Right atrium auricular region (tissue), 2 donors: ENCODE data around the gene C8A. TPM values are rescaled to one million over a fixed set of nuclear protein-coding genes. Genes with fewer than 3 reads are reported as not detected.

Source experiments
- DNase-seq: peaks from one replicate; pipeline ENCODE4 v3.0.0-alpha.2; 2019; ENCODE audit warnings: low spot score
- H3K27ac ChIP-seq, 2 donors: fragments of 200-600 bp; sonication (generic); 1 replicate in 1 of 2; 2 replicates in 1 of 2; pipeline ENCODE4 v1.5.1; 2016 to 2019
- H3K27me3 ChIP-seq, 2 donors: fragments of 200-600 bp; sonication (generic); one replicate each; pipeline versions ENCODE4 v1.5.1 to v1.6.0; 2017 to 2019
- H3K36me3 ChIP-seq: fragments of 200-600 bp; sonication (generic); one replicate; pipeline ENCODE4 v1.5.1; 2016
- H3K4me1 ChIP-seq, 2 donors: fragments of 200-600 bp; sonication (generic); one replicate each; pipeline versions ENCODE4 v1.5.1 to v1.6.0; 2017 to 2019
- H3K4me3 ChIP-seq, 2 donors: fragments of 200-600 bp; sonication (generic); 1 replicate in 1 of 2; 2 replicates in 1 of 2; pipeline ENCODE4 v1.5.1; 2017 to 2019; ENCODE audit warnings: mild to moderate bottlenecking in 1 of 2, moderate library complexity in 1 of 2
- H3K9me3 ChIP-seq, 2 donors: fragments of 200-600 bp; sonication (generic); one replicate each; pipeline ENCODE4 v1.5.1; 2019
- total RNA-seq, 2 donors: library from RNA; depleted of rRNA; stranded (reverse); fragments of >200 nt; gene quantifications; one replicate each; pipeline ENCODE4 v1.1.0, GENCODE V29; 2016
- TF ChIP-seq, protein P1 (sequence below), 2 donors: fragments of 200-600 bp; sonication (generic); IDR thresholded peaks; one replicate each; pipeline ENCODE4 v1.5.1; 2019; ENCODE audit warnings: antibody characterized with exemption in 2 of 2

The C8A gene
- total RNA-seq, 2 donors from 2014 or later = not detected

DNA sequence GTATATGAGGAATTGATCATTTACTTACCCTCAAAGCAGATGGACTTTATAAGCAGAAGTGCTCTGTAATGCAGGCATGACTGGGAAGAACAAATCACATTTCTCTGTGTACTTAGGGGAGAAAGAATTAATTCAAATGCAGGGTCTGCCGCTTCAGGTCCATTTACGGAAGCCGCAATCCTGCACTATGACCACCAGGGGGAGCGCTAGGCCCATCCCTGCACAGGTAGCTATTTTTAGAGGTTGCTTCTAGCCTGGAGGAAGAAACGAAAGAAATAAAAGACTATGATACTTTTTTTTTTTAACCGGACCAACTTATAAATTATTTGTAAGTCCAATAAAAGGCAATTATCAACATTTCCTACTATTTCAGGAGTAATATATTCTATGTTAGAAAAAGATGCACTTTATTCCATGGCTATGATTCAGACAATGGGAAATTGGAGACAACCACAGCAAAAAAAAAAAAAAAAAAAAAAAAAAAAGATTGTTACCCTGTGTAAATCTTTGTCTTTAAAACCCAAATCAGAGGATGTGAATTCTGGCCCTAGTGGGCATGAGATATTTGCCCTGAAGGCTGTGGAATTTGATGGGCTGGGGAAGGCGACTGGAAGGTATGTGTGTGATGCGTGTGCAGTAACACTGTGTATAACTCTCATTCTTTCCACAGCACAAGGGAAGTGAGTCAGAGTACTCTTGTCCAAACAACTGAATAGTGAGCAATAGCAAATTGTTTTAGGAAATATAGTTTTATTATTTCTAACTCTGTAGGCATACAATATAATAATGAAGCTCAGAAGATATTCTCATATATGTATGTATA is 22.5 kb upstream of the C8A start:
- DNase-seq = peak; percentile 67
- Histone ChIP-seq H3K27ac (no peak overlapping the region), H3K4me3 (no peak overlapping the region), H3K27me3 (no peaks in the 10 kb centered on the region), H3K4me1 (peaks cover 0 to 3% of the 10 kb centered on the region in 2 donors), H3K36me3 (no peaks in the 10 kb centered on the region), H3K9me3 (no peaks in the 10 kb centered on the region)
- TF ChIP-seq, protein P1, sequence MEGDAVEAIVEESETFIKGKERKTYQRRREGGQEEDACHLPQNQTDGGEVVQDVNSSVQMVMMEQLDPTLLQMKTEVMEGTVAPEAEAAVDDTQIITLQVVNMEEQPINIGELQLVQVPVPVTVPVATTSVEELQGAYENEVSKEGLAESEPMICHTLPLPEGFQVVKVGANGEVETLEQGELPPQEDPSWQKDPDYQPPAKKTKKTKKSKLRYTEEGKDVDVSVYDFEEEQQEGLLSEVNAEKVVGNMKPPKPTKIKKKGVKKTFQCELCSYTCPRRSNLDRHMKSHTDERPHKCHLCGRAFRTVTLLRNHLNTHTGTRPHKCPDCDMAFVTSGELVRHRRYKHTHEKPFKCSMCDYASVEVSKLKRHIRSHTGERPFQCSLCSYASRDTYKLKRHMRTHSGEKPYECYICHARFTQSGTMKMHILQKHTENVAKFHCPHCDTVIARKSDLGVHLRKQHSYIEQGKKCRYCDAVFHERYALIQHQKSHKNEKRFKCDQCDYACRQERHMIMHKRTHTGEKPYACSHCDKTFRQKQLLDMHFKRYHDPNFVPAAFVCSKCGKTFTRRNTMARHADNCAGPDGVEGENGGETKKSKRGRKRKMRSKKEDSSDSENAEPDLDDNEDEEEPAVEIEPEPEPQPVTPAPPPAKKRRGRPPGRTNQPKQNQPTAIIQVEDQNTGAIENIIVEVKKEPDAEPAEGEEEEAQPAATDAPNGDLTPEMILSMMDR (IDR thresholded peaks at IDR 0.05) = peak; percentile 98

DNA sequence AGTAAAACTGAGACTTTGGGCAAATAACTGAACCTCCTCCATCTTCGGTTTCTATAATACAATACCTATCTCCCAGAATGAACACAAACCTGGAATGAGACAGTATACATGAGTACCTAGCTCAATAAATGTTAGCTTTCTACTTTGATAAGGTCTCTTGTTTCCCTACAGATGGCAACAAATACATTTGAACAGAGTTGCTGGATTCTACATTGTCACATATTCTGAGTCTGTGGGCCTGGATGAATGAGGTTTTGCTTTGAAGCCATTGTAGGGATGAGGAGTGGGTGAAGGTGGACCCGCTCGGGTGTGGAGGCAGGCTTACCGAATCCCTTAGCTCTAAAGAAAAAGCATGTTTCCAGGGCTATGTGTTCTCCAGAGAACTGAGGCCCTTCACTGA is 21.5 kb upstream of the C8A start:
- peaks cover 0 to 3% of the 10 kb centered on the region in 2 donors for H3K4me1 ChIP-seq
- no peak overlapping the region for H3K4me3 ChIP-seq
- H3K9me3 ChIP-seq = no peaks in the 10 kb centered on the region
- H3K27ac ChIP-seq = no peak overlapping the region
- TF ChIP-seq, protein P1 (IDR thresholded peaks at IDR 0.05) = no peak
- no peaks in the 10 kb centered on the region for H3K36me3 ChIP-seq
- no peak for DNase-seq
- no peaks in the 10 kb centered on the region for H3K27me3 ChIP-seq

DNA sequence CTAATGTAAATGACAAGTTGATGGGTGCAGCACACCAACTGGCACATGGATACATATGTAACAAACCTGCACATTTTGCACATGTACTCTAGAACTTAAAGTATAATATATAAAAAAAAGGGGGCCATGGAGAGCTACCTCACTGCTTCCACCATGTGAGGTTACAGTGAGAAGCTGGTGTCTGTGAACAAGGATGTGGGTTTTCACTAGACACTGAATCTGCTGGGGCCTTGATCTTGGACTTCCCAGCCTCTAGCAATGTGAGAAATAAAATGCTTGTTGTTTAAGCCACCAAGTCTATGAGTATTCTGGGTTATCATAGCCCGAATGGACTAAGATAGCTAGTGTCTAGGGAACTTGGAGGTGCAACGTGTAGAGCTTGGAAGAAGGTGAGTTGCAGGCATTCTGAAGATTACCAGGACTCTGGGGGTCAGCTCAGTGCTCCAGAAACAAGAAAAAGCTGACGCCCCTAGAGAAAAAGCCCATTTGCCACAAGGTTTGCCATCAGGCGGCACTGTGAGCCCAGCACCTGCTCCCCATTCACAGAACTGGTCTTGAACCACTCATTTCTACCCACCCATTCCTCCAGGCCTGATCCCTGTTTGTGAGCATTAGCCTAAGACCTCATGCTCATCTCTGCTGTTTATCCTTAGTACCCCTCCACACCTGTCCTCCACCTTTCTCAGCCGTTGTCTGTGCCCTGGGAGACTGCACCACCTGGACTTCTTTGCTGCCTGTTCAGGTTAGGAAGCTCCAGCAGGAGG is 20.3 kb upstream of the C8A start:
- H3K4me3 ChIP-seq = no peak overlapping the region
- H3K4me1 ChIP-seq = peaks cover 0 to 3% of the 10 kb centered on the region in 2 donors
- H3K27me3 ChIP-seq = no peaks in the 10 kb centered on the region
- H3K36me3 ChIP-seq = no peaks in the 10 kb centered on the region
- H3K27ac ChIP-seq = no peak overlapping the region
- peaks cover 0 to under 1% of the 10 kb centered on the region in 2 donors for H3K9me3 ChIP-seq
- TF ChIP-seq, protein P1 (IDR thresholded peaks at IDR 0.05) = no peak
- DNase-seq = peak; percentile 13

DNA sequence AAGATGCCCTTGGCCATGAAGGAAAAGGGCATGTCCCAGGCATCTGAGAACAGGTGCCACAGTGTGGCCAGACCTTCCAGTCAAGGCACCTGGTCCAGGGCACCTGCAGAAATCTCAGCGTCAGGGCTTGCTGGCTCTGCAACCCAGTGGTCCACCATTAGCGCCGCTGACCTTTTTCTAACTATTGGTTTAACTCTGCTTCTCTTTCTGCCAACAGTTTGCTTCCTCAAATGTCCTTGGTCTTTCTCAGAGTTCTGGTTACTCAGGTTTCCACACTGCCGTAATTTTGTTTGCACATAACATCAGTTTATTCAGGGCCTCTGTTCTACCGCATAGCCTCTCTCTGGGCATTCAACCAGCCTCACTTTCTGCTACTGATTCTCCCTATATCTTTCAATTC is 18.9 kb upstream of the C8A start:
- TF ChIP-seq, protein P1 (IDR thresholded peaks at IDR 0.05) = no peak
- DNase-seq = no peak
- H3K4me1 ChIP-seq = peaks cover 0 to 3% of the 10 kb centered on the region in 2 donors

DNA sequence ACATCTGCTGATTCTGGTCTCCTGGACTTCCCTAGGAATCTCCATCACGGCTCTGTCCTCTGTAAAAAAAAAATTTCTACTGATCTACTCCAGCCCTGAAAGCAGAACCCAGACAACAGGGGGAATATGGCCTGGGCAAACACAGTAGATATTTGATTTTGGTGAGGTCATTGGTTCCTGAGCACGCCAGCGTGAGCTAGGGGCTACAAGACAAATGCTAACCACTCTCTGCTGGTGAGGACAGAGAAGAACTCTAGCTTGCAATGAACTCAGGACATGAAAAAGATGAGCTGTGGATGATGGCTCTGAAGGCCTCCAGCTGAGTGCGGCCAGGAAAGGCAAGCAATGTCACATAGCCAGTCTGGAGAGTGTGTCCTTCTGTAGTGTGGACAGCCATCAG is 18.2 kb upstream of the C8A start:
- peaks cover 0 to 3% of the 10 kb centered on the region in 2 donors for H3K4me1 ChIP-seq
- peaks cover 0 to 7% of the 10 kb centered on the region in 2 donors for H3K9me3 ChIP-seq
- no peaks in the 10 kb centered on the region for H3K27me3 ChIP-seq
- peak; percentile 21 for DNase-seq
- TF ChIP-seq, protein P1 (IDR thresholded peaks at IDR 0.05) = no peak
- no peak overlapping the region for H3K4me3 ChIP-seq
- no peak overlapping the region for H3K27ac ChIP-seq
- no peaks in the 10 kb centered on the region for H3K36me3 ChIP-seq

More for the DNA sequence above, 18.9 kb upstream of the C8A start:
- peaks cover 0 to 7% of the 10 kb centered on the region in 2 donors for H3K9me3 ChIP-seq
- no peaks in the 10 kb centered on the region for H3K27me3 ChIP-seq
- H3K4me3 ChIP-seq = no peak overlapping the region
- H3K36me3 ChIP-seq = no peaks in the 10 kb centered on the region
- no peak overlapping the region for H3K27ac ChIP-seq
